H1 (cell line): ENCODE data around the gene MIGA1.

Experiments used
- CEBPB ChIP-seq: IDR thresholded peaks from 2 replicates; pipeline ENCODE4 v1.6.1; 2012; ENCODE audit warnings: low read depth, low read length
- EZH2 ChIP-seq: fragments of 200-600 bp; sonication (generic); IDR thresholded peaks from 2 replicates; pipeline ENCODE4 v1.7.1; 2012; ENCODE audit warnings: low read depth, mild to moderate bottlenecking, moderate library complexity, low read length, inconsistent platforms; ENCODE audit not compliant: severe bottlenecking
- JUN ChIP-seq: IDR thresholded peaks from 2 replicates; pipeline ENCODE4 v1.6.1; 2011; ENCODE audit warnings: low read depth, mild to moderate bottlenecking, improper control_type of control experiment, low read length
- RAD21 ChIP-seq, 2 experiments: IDR thresholded peaks in 1 of 2; conservative IDR thresholded peaks in 1 of 2; 2 replicates each; pipeline ENCODE4 v1.6.1; 2011; ENCODE audit warnings: low read depth in 2 of 2, low read length in 2 of 2, improper control_type of control experiment in 1 of 2, inconsistent platforms in 1 of 2, mild to moderate bottlenecking in 1 of 2, moderate library complexity in 1 of 2
- RFX5 ChIP-seq: IDR thresholded peaks from 2 replicates; pipeline ENCODE4 v1.6.1; 2011; ENCODE audit warnings: low read depth, low read length, improper control_type of control experiment, borderline replicate concordance
- SP1 ChIP-seq: IDR thresholded peaks from 2 replicates; pipeline ENCODE4 v1.6.1; 2011; ENCODE audit warnings: low read depth, low read length
- TAF1 ChIP-seq: IDR thresholded peaks from 2 replicates; pipeline ENCODE4 v1.6.1; 2011; ENCODE audit warnings: mild to moderate bottlenecking, low read depth, low read length
- ZNF274 ChIP-seq: IDR thresholded peaks from 2 replicates; pipeline ENCODE4 v1.7.0; 2012; ENCODE audit warnings: low read length, borderline replicate concordance; ENCODE audit errors: extremely low read depth
- TF ChIP-seq, protein P1 (sequence below), 3 experiments: IDR thresholded peaks; 1 replicate in 2 of 3; 2 replicates in 1 of 3; pipeline versions ENCODE4 v1.5.1 to v1.6.1; 2011; ENCODE audit warnings: low read length in 3 of 3, mild to moderate bottlenecking in 3 of 3, inconsistent platforms in 2 of 3, low read depth in 1 of 3, moderate library complexity in 1 of 3; ENCODE audit not compliant: insufficient read depth in 1 of 3; ENCODE audit errors: control extremely low read depth in 1 of 3
- TF ChIP-seq, protein P2 (sequence below): IDR thresholded peaks from 2 replicates; pipeline ENCODE4 v1.6.1; 2011; ENCODE audit warnings: low read depth, mild to moderate bottlenecking, low read length; ENCODE audit not compliant: insufficient read depth

DNA sequence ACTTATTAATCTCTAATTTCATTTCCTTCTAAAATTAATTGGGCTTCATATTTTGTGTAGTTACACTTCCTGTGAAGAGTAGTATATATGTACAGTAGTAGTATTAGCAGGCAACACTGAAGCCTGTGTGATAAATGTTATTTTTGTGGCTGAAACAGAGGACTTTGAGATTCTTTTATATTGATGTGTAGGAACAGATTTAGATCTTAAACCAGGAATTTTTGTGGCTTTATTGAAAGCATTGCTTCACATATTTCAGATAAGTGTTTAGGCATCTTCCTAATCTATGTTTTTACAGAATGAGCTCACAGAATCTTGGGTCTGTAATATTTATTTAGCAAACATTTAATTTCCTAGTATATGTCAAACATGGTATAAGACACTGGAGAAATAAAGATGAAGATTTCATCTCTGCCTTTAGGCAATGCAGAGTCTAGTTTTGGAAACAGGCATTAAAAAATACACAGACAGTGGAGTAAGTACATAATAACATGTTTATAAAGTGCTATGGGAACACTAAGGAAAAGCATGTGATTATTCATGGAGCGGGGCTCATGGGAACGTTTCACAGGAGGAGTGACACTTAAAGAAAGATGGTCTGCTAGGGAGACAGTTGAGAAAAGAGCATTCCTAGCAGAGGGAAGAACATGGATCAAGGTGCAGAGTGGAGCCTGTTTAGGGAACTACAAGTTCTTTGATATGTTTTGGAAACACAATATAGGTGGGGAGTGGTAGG, 52.7 kb downstream of the MIGA1 start:
- TF ChIP-seq SP1 (no peak), ZNF274 (no peak), RAD21 (IDR thresholded peaks at IDR 0.05 in 1 of 2, conservative IDR thresholded peaks at IDR 0.05 in 1 of 2; ENCODE audit: low read depth in 2 of 2, low read length in 2 of 2) (no peak), CEBPB (no peak), RFX5 (no peak), JUN (no peak), EZH2 (no peak), TAF1 (no peak)
- TF ChIP-seq, protein P1, sequence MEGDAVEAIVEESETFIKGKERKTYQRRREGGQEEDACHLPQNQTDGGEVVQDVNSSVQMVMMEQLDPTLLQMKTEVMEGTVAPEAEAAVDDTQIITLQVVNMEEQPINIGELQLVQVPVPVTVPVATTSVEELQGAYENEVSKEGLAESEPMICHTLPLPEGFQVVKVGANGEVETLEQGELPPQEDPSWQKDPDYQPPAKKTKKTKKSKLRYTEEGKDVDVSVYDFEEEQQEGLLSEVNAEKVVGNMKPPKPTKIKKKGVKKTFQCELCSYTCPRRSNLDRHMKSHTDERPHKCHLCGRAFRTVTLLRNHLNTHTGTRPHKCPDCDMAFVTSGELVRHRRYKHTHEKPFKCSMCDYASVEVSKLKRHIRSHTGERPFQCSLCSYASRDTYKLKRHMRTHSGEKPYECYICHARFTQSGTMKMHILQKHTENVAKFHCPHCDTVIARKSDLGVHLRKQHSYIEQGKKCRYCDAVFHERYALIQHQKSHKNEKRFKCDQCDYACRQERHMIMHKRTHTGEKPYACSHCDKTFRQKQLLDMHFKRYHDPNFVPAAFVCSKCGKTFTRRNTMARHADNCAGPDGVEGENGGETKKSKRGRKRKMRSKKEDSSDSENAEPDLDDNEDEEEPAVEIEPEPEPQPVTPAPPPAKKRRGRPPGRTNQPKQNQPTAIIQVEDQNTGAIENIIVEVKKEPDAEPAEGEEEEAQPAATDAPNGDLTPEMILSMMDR (IDR thresholded peaks at IDR 0.05; ENCODE audit: control extremely low read depth in 1 of 3, insufficient read depth in 1 of 3, low read depth in 1 of 3, low read length in 3 of 3), result no peak
- TF ChIP-seq, protein P2, sequence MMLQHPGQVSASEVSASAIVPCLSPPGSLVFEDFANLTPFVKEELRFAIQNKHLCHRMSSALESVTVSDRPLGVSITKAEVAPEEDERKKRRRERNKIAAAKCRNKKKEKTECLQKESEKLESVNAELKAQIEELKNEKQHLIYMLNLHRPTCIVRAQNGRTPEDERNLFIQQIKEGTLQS, result no peak
